SK-N-SH treated with all-trans-retinoic acid at 6 μM for 48 hours (cell line): ENCODE measurements around the gene NME5.
"Not testable (repeated sequence)": the region's sequence is repeated elsewhere in the genome, so short reads cannot be mapped to it uniquely, and the experiment has no call there.

Experiments used
- ATAC-seq: fragments of 200-7000 bp; cut with Tn5 transposase; 3 replicates; pipeline ENCODE4 v1.9.1; 2020; ENCODE audit warnings: mild to moderate bottlenecking, moderate library complexity
- ARNTL ChIP-seq: fragments of 450-650 bp; formaldehyde crosslinking; IDR thresholded peaks from 2 replicates; pipeline ENCODE4 v1.5.0; 2020; ENCODE audit warnings: low read depth, mild to moderate bottlenecking, moderate library complexity, borderline replicate concordance
- BACH2 ChIP-seq: fragments of 250-450 bp; sonication (Bioruptor Pico); IDR thresholded peaks from 2 replicates; pipeline ENCODE4 v1.9.0; 2021; ENCODE audit warnings: mild to moderate bottlenecking, borderline replicate concordance
- ESRRG ChIP-seq: fragments of 250-450 bp; sonication (Bioruptor Pico); IDR thresholded peaks from 2 replicates; pipeline ENCODE4 v1.6.1; 2021; ENCODE audit warnings: mild to moderate bottlenecking
- GLIS3 ChIP-seq: fragments of 250-450 bp; sonication (Bioruptor Pico); IDR thresholded peaks from 2 replicates; pipeline ENCODE4 v1.5.0; 2020; ENCODE audit warnings: mild to moderate bottlenecking, moderate library complexity
- ISL1 ChIP-seq: fragments of 250-450 bp; sonication (Bioruptor Pico); IDR thresholded peaks from 2 replicates; pipeline ENCODE4 v2.1.2; 2022; ENCODE audit warnings: mild to moderate bottlenecking, moderate library complexity
- OSR1 ChIP-seq: fragments of 250-450 bp; sonication (Bioruptor Pico); IDR thresholded peaks from 2 replicates; pipeline ENCODE4 v1.8.0; 2022; ENCODE audit warnings: moderate library complexity, mild to moderate bottlenecking, inconsistent platforms
- PATZ1 ChIP-seq: fragments of 250-450 bp; sonication (Bioruptor Pico); IDR thresholded peaks from 2 replicates; pipeline ENCODE4 v1.8.0; 2020; ENCODE audit warnings: mild to moderate bottlenecking, moderate library complexity, borderline replicate concordance
- POU6F1 ChIP-seq: fragments of 250-450 bp; sonication (Bioruptor Pico); IDR thresholded peaks from 2 replicates; pipeline ENCODE4 v1.8.0; 2021; ENCODE audit warnings: low read depth, mild to moderate bottlenecking, moderate library complexity, borderline replicate concordance
- PPARA ChIP-seq: fragments of 250-450 bp; sonication (Bioruptor Pico); IDR thresholded peaks from 2 replicates; pipeline ENCODE4 v1.5.0; 2020; ENCODE audit warnings: mild to moderate bottlenecking, borderline replicate concordance
- RARB ChIP-seq: fragments of 250-450 bp; sonication (Bioruptor Pico); IDR thresholded peaks from 2 replicates; pipeline ENCODE4 v1.8.0; 2021; ENCODE audit warnings: mild to moderate bottlenecking, moderate library complexity
- TCF4 ChIP-seq: fragments of 250-450 bp; sonication (Bioruptor Pico); IDR thresholded peaks from 2 replicates; pipeline ENCODE4 v1.8.0; 2021; ENCODE audit warnings: mild to moderate bottlenecking, moderate library complexity, borderline replicate concordance
- TSHZ2 ChIP-seq: fragments of 250-450 bp; sonication (Bioruptor Pico); IDR thresholded peaks from 2 replicates; pipeline ENCODE4 v1.5.0; 2020; ENCODE audit warnings: mild to moderate bottlenecking, moderate library complexity
- ZC3H10 ChIP-seq: fragments of 250-450 bp; sonication (Bioruptor Pico); IDR thresholded peaks from 2 replicates; pipeline ENCODE4 v1.5.1; 2021; ENCODE audit warnings: mild to moderate bottlenecking, moderate library complexity
- ZFP30 ChIP-seq: fragments of 450-650 bp; formaldehyde crosslinking; IDR thresholded peaks from 2 replicates; pipeline ENCODE4 v1.5.0; 2022; ENCODE audit warnings: mild to moderate bottlenecking, moderate library complexity
- ZNF8 ChIP-seq: fragments of 450-650 bp; formaldehyde crosslinking; IDR thresholded peaks from 2 replicates; pipeline ENCODE4 v1.5.0; 2020; ENCODE audit warnings: mild to moderate bottlenecking, moderate library complexity
- TF ChIP-seq, protein P1 (sequence below): fragments of 250-450 bp; sonication (Bioruptor Pico); IDR thresholded peaks from 2 replicates; pipeline ENCODE4 v1.5.1; 2021; ENCODE audit warnings: mild to moderate bottlenecking, moderate library complexity

NME5 gene

DNA sequence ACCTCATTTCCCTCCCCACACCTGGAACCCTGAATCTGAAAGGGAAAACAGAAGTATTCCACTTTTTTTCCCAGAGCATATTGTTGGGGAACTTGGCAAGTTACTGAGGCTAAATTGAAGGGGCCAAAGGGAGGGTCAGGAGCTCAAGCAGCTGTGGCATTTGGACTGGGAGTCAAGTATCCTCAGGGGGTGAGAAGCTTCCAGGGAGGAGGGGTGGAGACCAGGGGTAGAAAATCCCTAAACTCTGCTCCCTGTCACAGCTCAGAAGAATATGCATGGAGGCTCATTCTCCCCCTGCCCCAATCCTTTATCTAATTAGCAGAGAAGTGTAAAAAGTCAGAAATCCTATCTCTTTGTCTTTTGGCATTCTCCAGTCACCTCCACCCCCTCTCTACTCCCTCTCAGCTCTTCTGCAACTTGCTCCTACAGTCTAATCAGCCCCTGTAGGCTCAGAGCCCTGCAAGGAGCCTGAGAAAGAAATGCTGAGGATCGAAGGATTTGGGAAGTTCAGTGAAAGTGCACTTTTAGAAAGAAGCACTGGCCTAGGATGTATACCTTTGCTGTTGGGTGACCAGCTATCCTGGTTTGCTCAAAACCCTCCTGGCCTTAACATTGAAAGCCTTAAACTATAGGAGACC is 61.1 kb downstream of the NME5 start:
- TF ChIP-seq OSR1 (no peak), PATZ1 (CRISPR knock-in tag) (no peak), PPARA (CRISPR knock-in tag) (no peak), BACH2 (no peak), POU6F1 (CRISPR knock-in tag) (no peak)
- TF ChIP-seq, all 23 proteins: peak for 0
- no peak for ATAC-seq

GRCh38 chr5:138077064-138077696 is 62.0 kb downstream of the NME5 start:
- TF ChIP-seq ZC3H10 (no peak), RARB (no peak), ISL1 (CRISPR knock-in tag) (no peak), POU6F1 (CRISPR knock-in tag) (no peak), ZFP30 (CRISPR knock-in tag) (no peak), ARNTL (CRISPR knock-in tag) (no peak), ESRRG (no peak), PPARA (CRISPR knock-in tag) (no peak), GLIS3 (CRISPR knock-in tag) (no peak), ZNF8 (no peak)
- ATAC-seq, result peak; percentile 93

DNA sequence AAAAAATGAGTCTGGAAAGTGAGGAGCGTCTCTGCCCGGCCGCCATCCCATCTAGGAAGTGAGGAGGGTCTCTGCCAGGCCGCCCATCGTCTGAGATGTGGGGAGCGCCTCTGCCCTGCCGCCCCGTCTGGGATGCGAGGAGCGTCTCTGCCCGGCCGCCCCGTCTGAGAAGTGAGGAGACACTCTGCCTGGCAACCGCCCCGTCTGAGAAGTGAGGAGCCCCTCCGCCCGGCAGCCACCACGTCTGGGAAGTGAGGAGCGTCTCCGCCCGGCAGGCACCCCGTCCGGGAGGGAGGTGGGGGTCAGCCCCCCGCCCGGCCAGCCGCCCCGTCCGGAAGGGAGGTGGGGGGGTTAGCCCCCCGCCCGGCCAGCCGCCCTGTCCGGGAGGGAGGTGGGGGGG is 69.2 kb downstream of the NME5 start:
- not testable (repeated sequence) for ATAC-seq

DNA sequence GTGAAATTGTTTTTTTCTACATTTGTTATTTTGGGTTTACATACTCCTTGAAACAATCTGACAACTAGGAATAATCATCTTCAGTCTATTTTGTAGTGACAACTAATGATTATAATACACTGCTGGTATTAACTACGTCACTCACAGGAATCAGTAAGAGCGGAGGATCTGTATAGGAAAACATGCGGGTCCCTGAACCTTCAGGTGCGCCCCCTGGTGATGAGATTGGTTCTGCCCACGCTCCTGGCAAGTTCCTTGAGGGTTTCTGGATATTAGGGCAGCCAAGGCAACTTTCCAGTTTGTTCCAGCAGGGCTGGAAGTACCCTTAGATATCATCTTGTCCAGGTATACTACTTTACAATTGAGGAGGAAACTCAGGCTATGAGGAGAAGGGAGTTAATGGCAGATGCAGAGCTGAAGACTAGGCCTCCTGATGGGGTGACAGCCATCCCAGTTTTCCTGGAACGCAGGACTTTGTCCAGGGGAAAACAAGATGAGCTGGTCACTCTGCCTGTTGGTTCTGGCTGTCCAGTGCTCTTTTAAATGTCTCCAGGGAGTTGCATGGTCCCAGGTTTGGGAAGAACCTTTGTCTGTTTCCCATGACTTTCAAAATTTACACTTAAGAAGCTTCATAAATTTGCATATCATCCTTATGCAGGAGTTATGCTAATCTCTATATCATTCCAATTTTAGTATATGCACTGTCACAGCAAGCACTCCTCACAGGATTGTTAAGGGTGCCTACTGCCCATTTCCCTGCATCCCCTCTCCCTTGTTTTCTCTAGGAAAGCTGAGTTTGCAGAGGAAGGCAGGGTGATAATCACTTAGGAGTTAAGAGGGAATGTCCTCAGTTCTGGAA is 70.3 kb downstream of the NME5 start:
- peak; percentile 99 for ATAC-seq
- no peak for TF ChIP-seq POU6F1 (CRISPR knock-in tag)
- TF ChIP-seq, protein P1, sequence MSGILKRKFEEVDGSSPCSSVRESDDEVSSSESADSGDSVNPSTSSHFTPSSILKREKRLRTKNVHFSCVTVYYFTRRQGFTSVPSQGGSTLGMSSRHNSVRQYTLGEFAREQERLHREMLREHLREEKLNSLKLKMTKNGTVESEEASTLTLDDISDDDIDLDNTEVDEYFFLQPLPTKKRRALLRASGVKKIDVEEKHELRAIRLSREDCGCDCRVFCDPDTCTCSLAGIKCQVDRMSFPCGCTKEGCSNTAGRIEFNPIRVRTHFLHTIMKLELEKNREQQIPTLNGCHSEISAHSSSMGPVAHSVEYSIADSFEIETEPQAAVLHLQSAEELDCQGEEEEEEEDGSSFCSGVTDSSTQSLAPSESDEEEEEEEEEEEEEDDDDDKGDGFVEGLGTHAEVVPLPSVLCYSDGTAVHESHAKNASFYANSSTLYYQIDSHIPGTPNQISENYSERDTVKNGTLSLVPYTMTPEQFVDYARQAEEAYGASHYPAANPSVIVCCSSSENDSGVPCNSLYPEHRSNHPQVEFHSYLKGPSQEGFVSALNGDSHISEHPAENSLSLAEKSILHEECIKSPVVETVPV, result no peak
- no peak for TF ChIP-seq TSHZ2 (CRISPR knock-in tag)
- TF ChIP-seq TCF4 (CRISPR knock-in tag), result no peak
- TF ChIP-seq ARNTL (CRISPR knock-in tag), result no peak
- TF ChIP-seq GLIS3 (CRISPR knock-in tag), result no peak
